Measurements from ENCODE around the gene ARFGAP1. TPM values are rescaled to one million over a fixed set of nuclear protein-coding genes. Genes with fewer than 3 reads are reported as not detected.

Gene ARFGAP1
- total RNA-seq, 4 donors from 2014 or later: 31.0 to 55.1 (median 36.9) TPM

GRCh38 chr20:63286781-63287696 lies 14.4 kb downstream of the ARFGAP1 start:
- TF ChIP-seq POLR2A (IDR thresholded peaks at IDR 0.05): no peak
- TF ChIP-seq, protein P1, sequence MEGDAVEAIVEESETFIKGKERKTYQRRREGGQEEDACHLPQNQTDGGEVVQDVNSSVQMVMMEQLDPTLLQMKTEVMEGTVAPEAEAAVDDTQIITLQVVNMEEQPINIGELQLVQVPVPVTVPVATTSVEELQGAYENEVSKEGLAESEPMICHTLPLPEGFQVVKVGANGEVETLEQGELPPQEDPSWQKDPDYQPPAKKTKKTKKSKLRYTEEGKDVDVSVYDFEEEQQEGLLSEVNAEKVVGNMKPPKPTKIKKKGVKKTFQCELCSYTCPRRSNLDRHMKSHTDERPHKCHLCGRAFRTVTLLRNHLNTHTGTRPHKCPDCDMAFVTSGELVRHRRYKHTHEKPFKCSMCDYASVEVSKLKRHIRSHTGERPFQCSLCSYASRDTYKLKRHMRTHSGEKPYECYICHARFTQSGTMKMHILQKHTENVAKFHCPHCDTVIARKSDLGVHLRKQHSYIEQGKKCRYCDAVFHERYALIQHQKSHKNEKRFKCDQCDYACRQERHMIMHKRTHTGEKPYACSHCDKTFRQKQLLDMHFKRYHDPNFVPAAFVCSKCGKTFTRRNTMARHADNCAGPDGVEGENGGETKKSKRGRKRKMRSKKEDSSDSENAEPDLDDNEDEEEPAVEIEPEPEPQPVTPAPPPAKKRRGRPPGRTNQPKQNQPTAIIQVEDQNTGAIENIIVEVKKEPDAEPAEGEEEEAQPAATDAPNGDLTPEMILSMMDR (IDR thresholded peaks at IDR 0.05): no peak
- no peak for DNase-seq (ENCODE audit: low spot score in 2 of 2)
- no peak overlapping the region for H3K4me3 ChIP-seq (ENCODE audit: low read depth, poor library complexity, severe bottlenecking)
- 81 to 82% methylated on average over 20 to 21 of the region's 23 CpGs for WGBS, 2 donors
- intact Hi-C loops (cut with DNase I; ENCODE audit: low total_unique reads): no loop called here

DNA sequence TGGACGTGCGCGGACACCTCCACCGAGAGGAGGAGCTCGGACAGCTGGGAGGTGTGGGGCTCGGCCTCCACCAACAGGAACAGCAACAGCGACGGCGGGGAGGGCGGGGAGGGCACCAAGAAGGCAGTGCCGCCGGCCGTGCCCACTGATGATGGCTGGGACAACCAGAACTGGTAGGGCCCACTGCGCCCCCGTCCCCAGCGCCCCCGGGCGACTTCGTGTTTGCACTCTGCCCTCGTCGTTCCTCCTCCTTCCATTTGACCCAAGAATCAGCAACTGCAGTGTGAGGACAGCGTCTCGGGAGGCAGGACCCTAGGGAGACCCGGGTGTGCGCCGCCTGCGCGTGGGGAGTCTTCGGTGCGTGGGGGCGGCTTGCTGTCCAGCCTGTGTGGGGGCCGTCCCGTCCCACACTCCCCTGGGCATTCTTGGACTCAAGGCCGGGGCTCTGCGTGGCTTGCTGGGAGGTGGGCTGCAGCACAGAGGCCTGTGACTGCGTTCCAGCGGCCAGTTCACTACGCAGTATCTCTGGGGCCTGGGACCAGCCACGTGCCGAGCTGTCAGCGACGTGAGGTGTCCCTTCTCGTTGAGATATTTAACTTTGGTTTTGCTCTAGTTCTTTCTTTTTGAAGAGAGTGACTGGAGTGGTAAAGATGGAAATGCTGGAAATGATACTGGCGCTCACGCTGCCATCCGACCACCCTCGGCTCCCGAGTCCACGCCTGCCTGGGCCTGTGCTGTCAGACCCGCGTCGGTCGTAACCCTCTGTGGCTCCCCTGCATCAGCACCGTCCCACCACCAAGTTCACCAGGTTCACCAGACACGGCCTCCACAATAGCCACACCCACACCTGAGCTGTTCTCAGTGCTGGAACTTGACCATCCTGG lies 15.3 kb downstream of the ARFGAP1 start:
- no peak for TF ChIP-seq POLR2A (IDR thresholded peaks at IDR 0.05)
- TF ChIP-seq, protein P1 (IDR thresholded peaks at IDR 0.05): no peak
- WGBS, 2 donors: 89% methylated on average over 49 to 50 of the region's 55 CpGs
- intact Hi-C loops (cut with DNase I; ENCODE audit: low total_unique reads): no loop called here
- DNase-seq (ENCODE audit: low spot score in 2 of 2): no peak
- no peak overlapping the region for H3K4me3 ChIP-seq (ENCODE audit: low read depth, poor library complexity, severe bottlenecking)

- TF ChIP-seq, protein P1 (IDR thresholded peaks at IDR 0.05): no peak
- TF ChIP-seq POLR2A (IDR thresholded peaks at IDR 0.05): no peak
- intact Hi-C loops (cut with DNase I; ENCODE audit: low total_unique reads): no loop called here
- H3K4me3 ChIP-seq (ENCODE audit: low read depth, poor library complexity, severe bottlenecking): no peak overlapping the region
- 84 to 87% methylated on average over 27 to 28 of the region's 28 CpGs for WGBS, 2 donors
- no peak for DNase-seq (ENCODE audit: low spot score in 2 of 2)
Measured at GRCh38 chr20:63288581-63289251, 16.1 kb downstream of the ARFGAP1 start.

- intact Hi-C loops (cut with DNase I; ENCODE audit: low total_unique reads): no loop called here
- no peak for TF ChIP-seq POLR2A (IDR thresholded peaks at IDR 0.05)
- TF ChIP-seq, protein P1 (IDR thresholded peaks at IDR 0.05): no peak
- no peak for DNase-seq (ENCODE audit: low spot score in 2 of 2)
- WGBS, 2 donors: 84 to 85% methylated on average over 23 to 25 of the region's 25 CpGs
- H3K4me3 ChIP-seq (ENCODE audit: low read depth, poor library complexity, severe bottlenecking): no peak overlapping the region
Measured at GRCh38 chr20:63289311-63290135, 16.9 kb downstream of the ARFGAP1 start.

Data from lower leg skin (tissue), 4 donors.